ENCODE results near the gene ECHS1. TPM values are rescaled to one million over a fixed set of nuclear protein-coding genes. Genes with fewer than 3 reads are reported as not detected.
A peak's percentile ranks its signal among the peaks of the same experiment; 100 is the strongest.
"Not testable (repeated sequence)": the region's sequence is repeated elsewhere in the genome, so short reads cannot be mapped to it uniquely, and the experiment has no call there.

ECHS1 gene
- total RNA-seq (2014; rRNA removed; shearing (Covaris generic)): 160 and 179 TPM in 2 replicates

DNA sequence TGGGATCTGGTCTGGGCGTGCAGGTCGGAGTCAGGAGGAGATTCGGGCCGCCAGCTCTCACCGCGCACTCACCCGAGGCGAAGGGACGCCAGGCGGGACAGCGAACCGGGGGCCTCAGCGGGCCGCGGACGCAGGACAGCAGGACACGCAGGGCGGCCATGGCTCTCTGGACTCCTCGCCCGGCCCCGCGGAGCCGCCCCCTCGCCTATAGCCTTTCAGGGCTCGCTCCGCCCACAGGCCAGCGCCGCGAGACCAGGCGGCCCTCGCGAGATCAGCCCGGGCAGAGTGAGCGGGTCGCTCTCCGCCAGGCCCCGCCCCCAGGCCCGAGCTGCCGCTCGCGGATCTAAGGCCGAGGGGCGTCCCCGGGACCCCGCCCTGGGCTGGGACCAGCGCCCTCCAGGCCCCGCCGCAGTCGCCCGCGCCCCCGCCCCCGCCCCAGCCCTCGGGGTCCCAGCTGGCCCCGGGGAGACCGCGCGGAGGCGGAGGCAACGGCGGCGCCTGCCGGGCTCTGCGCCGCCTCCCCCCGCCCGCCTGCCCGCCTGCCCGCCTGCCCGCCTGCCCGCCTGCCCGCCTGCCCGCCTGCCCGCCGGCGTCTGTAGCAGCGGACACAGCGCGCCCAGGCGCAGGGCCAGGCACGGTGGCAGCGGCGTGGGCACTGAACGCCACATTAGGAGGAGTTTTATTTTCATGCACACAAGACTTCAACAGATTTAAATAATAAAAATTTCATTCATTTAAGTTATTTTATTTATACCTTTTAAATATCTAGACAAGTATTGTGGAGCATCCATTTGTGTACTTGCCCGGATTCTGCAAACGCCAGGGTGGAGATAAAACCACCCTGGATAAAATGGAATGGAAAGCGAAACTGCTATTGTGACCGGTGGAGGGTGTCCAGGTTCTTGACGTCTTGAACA is at the start of gene ECHS1:
Gene ECHS1, minus strand, starts transcription at position 181 of the 917 bp plus-strand sequence. Its CDS starts 21 bp downstream, at position 160.
- peak; percentile 96 for DNase-seq (ENCODE audit: low spot score)

DNA sequence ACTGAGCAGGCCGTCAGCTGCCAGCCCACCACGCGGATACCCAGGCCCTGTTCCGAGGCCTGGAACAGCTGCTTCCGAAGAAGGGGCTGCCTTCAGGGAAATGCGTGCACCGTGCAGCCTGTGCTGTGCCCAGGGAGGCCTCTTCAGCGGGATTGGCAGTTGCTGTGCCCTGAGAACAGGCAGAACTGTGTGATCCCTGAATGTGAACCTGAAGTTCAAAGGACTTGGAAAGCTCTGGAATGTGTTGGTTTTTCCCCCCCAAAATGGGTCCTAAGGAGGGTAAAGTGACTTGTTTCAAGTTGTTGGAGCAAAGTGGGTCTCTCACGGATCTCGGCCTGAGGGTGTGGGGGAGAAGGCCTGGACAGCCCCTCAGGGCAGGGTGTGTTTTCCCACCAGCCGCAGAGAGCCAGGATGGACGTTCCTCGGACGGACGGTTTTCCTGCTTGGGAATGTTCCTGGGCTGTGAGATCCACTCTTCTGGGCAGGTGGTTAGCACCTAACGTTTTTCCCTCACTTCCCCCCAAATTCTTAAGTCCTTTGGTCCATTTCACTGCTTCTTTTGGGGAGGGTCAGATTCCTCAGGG is 49.2 kb upstream of the ECHS1 start:
- no peak for DNase-seq (ENCODE audit: low spot score)

DNA sequence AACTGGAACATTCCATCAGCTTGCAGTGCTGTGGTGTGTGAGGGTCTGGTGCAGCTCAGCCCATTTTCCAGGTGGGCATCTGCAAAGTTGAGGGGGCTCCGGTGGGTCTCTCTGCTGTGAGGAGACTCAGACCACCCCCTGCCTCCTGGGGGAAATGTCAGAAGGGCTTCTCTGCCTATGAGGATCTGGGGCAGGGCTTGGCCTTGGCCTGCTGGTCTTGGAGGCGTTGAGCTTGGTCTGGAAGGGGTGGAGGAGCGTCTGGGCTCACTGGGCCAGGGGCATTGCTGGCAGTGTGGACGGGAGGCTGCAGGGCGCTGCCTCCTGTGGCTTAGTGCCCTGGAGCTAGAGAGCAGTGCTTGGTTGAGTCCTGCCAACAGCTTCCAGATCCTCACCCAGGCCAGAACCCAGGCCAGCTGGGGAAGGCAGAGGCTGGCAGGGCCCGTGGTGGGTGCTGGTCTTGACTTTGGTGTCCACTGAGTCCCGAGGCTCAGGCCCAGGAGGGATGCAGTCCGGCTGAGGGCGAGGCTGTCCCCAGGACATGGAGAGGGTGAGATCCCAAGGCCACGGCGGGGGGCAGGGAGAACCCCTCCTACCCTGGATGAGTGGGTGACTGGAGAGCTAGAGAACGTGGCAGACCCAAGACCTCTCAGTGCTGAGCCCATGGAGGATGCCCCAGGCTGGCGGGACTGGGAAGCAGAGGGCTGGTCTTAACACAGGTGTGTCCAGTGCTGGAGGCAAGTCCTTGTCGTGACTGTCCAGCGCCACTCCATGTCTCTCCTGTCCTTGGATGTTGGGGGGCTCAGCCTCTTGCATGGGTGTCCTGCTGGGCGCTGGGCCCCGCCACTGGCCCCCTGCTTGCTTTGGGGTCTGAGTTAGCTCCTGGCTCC is 48.4 kb upstream of the ECHS1 start:
- no peak for DNase-seq (ENCODE audit: low spot score)

GRCh38 chr10:133420579-133420978 is 47.4 kb upstream of the ECHS1 start:
- no peak for DNase-seq (ENCODE audit: low spot score)

- DNase-seq (ENCODE audit: low spot score): no peak
Measured at GRCh38 chr10:133420028-133420427, 46.9 kb upstream of the ECHS1 start.

DNA sequence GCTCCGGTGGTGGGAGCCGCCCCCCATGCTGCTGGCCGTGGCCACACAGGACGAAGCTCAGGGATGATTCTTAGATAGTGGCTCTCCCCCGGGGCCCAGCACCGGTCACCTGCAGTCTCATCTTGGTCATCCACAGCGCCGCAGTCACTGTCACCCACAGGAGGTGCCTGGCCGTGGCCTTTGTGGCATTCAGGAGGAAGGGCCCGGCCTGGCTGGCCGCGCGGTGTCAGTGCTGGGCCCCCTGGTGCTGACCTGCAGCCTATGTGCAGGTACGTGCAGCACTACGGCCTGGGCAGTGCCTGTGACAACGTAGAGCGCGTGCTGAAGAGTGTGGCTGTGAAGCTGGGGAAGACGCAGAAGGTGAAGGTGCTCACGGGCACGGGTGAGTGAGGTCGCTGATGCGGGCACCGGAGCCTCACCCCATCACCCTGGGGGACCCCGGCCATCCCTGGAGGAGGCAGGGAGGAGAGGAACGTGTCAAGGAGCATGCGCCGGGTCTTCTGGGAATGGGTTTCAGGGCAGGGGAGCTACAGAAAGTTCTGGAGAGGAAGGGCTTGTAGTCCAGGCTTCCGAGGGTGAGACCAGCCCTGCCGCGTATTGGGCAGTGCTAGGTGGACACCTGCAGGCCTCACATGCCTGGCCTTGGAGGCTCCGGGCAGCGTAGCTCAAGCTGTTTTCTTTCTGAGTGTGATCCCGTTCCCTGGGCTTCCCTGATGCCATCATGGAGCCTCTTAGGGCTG is 46.2 kb upstream of the ECHS1 start:
- no peak for DNase-seq (ENCODE audit: low spot score)

DNA sequence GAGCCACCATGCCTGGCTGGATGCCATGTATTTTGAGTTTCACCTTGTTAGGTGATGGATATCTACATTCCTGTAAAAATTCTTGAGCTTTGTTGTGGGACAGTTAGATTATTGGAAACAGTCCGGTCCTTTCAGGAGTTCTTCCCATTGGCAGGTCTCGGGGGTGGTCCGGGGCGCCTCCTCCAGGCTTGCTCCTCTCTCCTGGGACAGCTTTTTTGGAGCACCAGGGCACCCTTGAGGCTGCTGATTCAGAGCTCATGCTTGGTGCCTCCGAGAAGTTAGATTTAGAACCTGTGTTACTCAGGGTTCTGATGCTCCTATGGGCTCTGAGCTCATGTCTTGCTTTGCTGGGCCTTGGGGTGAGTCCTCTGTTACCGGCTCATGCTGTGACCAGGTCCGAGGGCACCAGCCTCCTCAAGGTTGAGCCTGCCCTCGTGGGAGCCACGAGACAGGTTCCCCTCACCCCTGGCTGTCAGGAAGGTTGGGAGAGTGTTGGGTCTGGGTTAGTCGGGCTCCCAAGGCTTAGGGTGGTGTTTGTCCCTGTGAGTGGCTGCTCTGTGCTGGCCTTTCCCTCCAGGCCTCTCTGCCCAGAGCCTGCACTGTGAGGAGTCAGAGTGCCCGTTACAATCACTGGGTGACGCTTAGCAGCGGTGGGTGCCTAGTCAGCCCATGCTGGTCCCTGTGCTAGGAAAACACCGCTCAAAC is 45.3 kb upstream of the ECHS1 start:
- DNase-seq (ENCODE audit: low spot score): no peak

- DNase-seq (ENCODE audit: low spot score): no peak
Measured at GRCh38 chr10:133415752-133416151, 42.6 kb upstream of the ECHS1 start.

DNA sequence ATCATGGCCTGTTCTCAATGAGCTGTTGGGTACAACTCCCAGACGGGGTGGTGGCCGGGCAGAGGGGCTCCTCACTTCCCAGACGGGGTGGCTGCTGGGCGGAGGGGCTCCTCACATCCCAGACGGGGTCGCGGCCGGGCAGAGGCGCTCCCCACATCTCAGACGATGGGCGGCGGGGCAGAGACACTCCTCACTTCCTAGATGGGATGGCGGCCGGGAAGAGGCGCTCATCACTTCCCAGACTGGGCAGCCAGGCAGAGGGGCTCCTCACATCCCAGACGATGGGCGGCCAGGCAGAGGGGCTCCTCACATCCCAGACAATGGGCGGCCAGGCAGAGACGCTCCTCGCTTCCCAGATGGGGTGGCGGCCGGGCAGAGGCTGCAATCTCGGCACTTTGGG is 41.2 kb upstream of the ECHS1 start:
- not testable (repeated sequence) for DNase-seq (ENCODE audit: low spot score)

DNA sequence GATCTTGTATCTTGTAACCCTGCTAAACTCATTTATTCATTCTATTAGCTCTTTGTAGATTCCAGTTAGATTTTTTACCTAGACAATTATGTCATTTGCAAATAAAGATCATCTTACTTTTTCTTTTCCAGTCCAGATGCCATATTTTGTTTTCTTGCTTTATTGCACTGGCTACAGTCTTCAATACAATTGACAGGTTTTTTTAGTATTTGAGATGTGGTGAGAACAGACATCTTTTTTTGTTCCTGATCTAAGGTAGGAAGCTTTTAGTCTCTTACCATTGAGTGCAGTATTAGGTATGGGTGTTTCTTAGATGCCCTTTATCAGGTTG is 39.2 kb upstream of the ECHS1 start:
- no peak for DNase-seq (ENCODE audit: low spot score)

GRCh38 chr10:133411523-133412380 is 38.6 kb upstream of the ECHS1 start:
- no peak for DNase-seq (ENCODE audit: low spot score)

DNA sequence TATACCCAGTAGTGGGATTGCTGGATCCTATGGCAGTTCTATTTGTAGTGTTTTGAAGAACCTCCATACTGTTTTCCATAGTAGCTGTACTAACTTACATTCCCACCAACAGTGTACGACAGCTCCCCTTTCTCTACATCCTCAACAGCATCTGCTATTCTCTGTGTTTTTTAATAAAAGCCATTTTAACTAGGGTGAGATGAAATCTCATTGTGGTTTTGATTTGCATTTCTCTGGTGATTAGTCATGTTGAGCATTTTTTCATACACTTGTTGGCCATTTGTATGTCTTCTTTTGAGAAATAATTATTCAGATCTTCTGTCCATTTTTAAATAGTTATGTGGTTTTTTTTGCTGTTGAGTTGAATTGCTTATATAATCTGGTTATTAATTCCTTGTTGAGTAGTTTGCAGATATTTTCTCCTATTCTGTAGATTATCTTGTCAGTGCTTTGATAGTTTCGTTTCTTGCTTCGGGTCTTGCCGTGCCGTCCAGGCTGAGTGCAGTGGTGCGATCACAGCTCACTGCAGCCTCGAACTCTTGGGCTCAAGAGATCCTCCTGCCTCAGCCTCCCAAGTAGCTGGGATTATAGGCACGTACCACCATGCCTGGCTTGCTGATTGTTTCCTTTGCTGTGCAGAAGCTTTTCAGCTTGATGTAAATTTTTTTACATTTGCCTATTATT is 32.8 kb upstream of the ECHS1 start:
- DNase-seq (ENCODE audit: low spot score): no peak

DNA sequence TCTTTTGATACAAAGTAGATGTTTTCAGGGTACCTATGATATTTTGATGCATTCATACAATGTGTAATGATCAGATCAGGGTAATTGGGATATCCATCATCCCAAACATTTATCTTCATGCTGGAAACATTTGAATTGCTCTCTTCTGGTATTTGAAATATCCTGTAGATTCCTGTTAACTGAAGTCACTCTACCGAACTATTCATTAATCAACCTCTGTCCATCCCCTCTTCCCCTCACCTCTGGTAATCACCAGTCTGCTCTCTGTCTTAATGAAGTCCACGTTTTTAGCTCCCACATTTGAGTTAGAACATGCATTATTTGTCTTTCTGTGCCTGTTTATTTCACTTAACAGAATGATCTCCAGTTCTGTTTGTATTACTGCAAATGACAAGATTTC is 32.1 kb upstream of the ECHS1 start:
- no peak for DNase-seq (ENCODE audit: low spot score)

DNA sequence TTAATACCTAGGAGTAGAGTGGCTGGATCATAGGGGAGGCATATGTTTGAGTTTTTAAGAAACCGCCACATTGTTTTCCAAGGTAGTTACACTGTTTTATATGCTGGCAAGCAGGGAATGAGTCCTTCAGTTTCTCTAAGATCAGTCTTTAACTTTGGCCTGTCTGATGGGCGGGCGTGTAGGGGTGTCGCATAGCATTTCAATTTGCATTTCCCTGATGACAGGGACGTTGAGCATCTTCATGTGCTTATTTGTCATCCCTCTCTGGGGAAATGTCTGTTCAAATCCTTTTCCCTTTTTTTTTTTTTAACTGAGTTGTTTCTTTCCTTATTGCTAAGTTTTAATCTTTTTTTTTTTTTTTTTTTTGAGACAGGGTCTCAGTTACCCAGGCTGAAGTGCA is 30.6 kb upstream of the ECHS1 start:
- no peak for DNase-seq (ENCODE audit: low spot score)

DNA sequence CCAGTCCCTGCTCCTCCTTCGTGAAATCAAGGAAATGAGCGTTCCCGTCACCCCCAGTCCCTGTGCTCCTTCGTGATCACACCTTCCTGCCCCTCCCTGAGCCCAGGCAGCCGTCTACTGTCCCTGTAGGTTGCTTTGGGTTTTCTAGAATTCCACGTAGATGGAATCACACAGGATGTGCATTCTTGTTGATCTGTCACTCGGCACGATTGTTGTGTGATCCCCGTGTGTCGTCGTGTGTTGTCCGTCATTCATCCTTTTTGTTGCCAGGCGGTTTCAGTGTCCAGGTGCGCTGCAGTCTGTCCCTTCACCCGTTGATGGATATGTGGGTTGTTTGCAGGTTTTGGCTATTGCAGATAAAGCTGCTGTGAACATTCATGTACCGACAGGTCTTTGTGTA is 30.2 kb upstream of the ECHS1 start:
- no peak for DNase-seq (ENCODE audit: low spot score)

GRCh38 chr10:133401981-133402725 is 29.0 kb upstream of the ECHS1 start:
- DNase-seq (ENCODE audit: low spot score): no peak

- DNase-seq (ENCODE audit: low spot score): no peak
Measured at GRCh38 chr10:133401500-133401899, 28.3 kb upstream of the ECHS1 start.

DNA sequence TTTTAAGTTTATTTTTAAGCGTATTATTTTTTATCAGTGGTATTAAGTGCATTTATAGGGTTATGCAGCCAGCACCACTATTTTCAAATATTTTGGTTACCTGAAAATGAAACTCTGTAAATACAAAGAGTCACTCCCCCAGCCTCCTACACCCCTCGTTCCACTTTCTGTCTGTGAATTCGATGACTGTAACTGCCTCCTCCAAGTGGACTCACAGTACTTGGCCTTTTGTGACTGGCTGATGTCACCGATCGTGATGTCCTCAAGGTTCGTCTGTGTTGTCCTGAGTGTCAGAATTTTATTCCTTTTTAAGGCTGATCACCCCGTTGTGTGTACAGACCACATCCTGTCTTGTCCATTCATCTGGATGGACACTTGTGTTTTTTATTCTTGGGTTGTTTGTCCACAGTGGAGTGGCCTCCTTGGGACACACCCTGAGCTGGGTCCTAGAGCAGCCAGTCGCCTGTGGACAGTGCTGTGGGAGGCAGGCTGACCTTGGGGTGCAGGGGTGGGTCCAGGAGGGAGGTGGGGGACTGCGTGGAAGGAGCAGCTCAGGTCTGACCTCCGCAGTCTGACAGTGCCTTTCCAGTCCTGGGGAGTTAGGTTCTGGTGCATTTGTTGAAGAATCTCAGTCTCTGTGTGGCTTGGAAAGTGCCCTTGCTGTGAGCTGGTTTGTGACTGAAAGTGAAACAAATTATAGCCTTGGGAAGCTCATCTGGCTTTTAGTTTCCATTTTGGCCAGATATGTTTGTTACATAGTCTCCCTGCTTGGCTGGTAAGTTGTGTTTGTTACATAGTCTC is 27.7 kb upstream of the ECHS1 start:
- no peak for DNase-seq (ENCODE audit: low spot score)
